KMS-11 (cell line): ENCODE results near the gene PHETA2.
"Not testable (repeated sequence)": the region's sequence is repeated elsewhere in the genome, so short reads cannot be mapped to it uniquely, and the experiment has no call there.

Source experiments
- H2AFZ ChIP-seq: fragments of 200-600 bp; sonication (generic); 2 replicates; pipeline ENCODE4 v1.6.1; 2016; ENCODE audit warnings: antibody characterized with exemption, mixed run types, low read depth
- H3K27ac ChIP-seq: fragments of 200-600 bp; sonication (generic); 2 replicates; pipeline ENCODE4 v1.6.1; 2016; ENCODE audit warnings: mild to moderate bottlenecking, mixed run types
- H3K27me3 ChIP-seq: fragments of 200-600 bp; sonication (generic); 2 replicates; pipeline ENCODE4 v1.6.1; 2017; ENCODE audit warnings: mild to moderate bottlenecking, low read depth, mixed run types, moderate library complexity; ENCODE audit not compliant: insufficient read depth
- H3K36me3 ChIP-seq: fragments of 200-600 bp; sonication (generic); 2 replicates; pipeline ENCODE4 v1.6.1; 2017; ENCODE audit warnings: mild to moderate bottlenecking, mixed run types; ENCODE audit not compliant: insufficient read depth
- H3K4me1 ChIP-seq: fragments of 200-600 bp; sonication (generic); 2 replicates; pipeline ENCODE4 v1.6.1; 2016; ENCODE audit warnings: mild to moderate bottlenecking, low read depth, mixed run types; ENCODE audit not compliant: poor library complexity, severe bottlenecking
- H3K4me2 ChIP-seq: fragments of 200-600 bp; sonication (generic); 2 replicates; pipeline ENCODE4 v1.7.0; 2016; ENCODE audit warnings: mild to moderate bottlenecking, mixed run types
- H3K4me3 ChIP-seq: fragments of 200-600 bp; sonication (generic); IDR thresholded peaks from 2 replicates; pipeline ENCODE4 v1.6.1; 2017; ENCODE audit warnings: low read depth, low read length, mixed read lengths; ENCODE audit not compliant: insufficient read depth
- H3K79me2 ChIP-seq: fragments of 200-600 bp; sonication (generic); 2 replicates; pipeline ENCODE4 v1.6.1; 2016; ENCODE audit warnings: low read depth, mixed run types; ENCODE audit not compliant: insufficient read depth
- H3K9ac ChIP-seq: fragments of 200-600 bp; sonication (generic); 2 replicates; pipeline ENCODE4 v1.6.1; 2016; ENCODE audit warnings: mild to moderate bottlenecking, mixed run types
- H4K20me1 ChIP-seq: fragments of 200-600 bp; sonication (generic); 2 replicates; pipeline ENCODE4 v1.6.1; 2016; ENCODE audit warnings: mild to moderate bottlenecking, mixed run types; ENCODE audit not compliant: insufficient read depth
- CTCF ChIP-seq: fragments of 200-600 bp; sonication (generic); conservative IDR thresholded peaks from 2 replicates; pipeline ENCODE4 v1.6.1; 2017; ENCODE audit warnings: low read depth, mild to moderate bottlenecking, antibody characterized with exemption, low read length, moderate library complexity, mixed read lengths

The PHETA2 gene

GRCh38 chr22:42070517-42071422 lies 3.3 kb upstream of the PHETA2 start, which contains the start of gene NAGA:
TSS of gene NAGA (minus strand) at chr22:42070812. CDS start at chr22:42070297, 515 bp downstream.
- peak within 1 kb of the TSS; percentile 63 for H3K27ac ChIP-seq
- peak within 1 kb of the TSS; percentile 57 for H3K9ac ChIP-seq
- H3K4me1 ChIP-seq: peaks cover 14% of the 10 kb centered on the region
- H3K4me3 ChIP-seq: peak within 1 kb of the TSS; percentile 36
- no peak for TF ChIP-seq CTCF
- peak within 1 kb of the TSS; percentile 85 for H2AFZ ChIP-seq
- H3K36me3 ChIP-seq: no peaks in the 10 kb centered on the region
- peak within 1 kb of the TSS; percentile 65 for H3K4me2 ChIP-seq
- no peaks in the 10 kb centered on the region for H3K27me3 ChIP-seq
- H4K20me1 ChIP-seq: no peaks in the 10 kb centered on the region
- no peaks in the 10 kb centered on the region for H3K79me2 ChIP-seq

- not testable (repeated sequence) for H3K79me2 ChIP-seq, H4K20me1 ChIP-seq, H3K27me3 ChIP-seq, H3K4me3 ChIP-seq, H3K36me3 ChIP-seq
- peak overlapping the region; percentile 57; the same call in 1 of the 2 replicates for H3K9ac ChIP-seq
- peak overlapping the region; percentile 63; the same call in 1 of the 2 replicates for H3K27ac ChIP-seq
- peak overlapping the region; percentile 65 for H3K4me2 ChIP-seq
- peak overlapping the region; percentile 85; the same call in 1 of the 2 replicates for H2AFZ ChIP-seq
- peaks cover 14% of the 10 kb centered on the region for H3K4me1 ChIP-seq
Measured at GRCh38 chr22:42071508-42071907, 2.5 kb upstream of the PHETA2 start.

GRCh38 chr22:42072606-42073330 lies 1.3 kb upstream of the PHETA2 start:
- Histone ChIP-seq H4K20me1 (no peaks in the 10 kb centered on the region), H2AFZ (no peak overlapping the region), H3K4me2 (no peak overlapping the region), H3K27ac (no peak overlapping the region), H3K9ac (no peak overlapping the region), H3K4me3 (no peak overlapping the region), H3K36me3 (no peaks in the 10 kb centered on the region), H3K4me1 (peaks cover 14% of the 10 kb centered on the region), H3K79me2 (no peaks in the 10 kb centered on the region), H3K27me3 (no peaks in the 10 kb centered on the region)
- TF ChIP-seq CTCF: no peak

GRCh38 chr22:42073621-42074041 lies 417 bp upstream of the PHETA2 start:
- Histone ChIP-seq H4K20me1 (no peaks in the 10 kb centered on the region), H3K4me3 (no peak overlapping the region), H3K27me3 (no peaks in the 10 kb centered on the region), H3K36me3 (no peaks in the 10 kb centered on the region), H3K4me2 (no peak overlapping the region), H3K27ac (no peak overlapping the region), H3K9ac (no peak overlapping the region), H3K4me1 (peaks cover 14% of the 10 kb centered on the region), H3K79me2 (no peaks in the 10 kb centered on the region), H2AFZ (no peak overlapping the region)
- TF ChIP-seq CTCF: no peak
